ENCODE measurements around the gene CRB1.

CRB1 gene

DNA sequence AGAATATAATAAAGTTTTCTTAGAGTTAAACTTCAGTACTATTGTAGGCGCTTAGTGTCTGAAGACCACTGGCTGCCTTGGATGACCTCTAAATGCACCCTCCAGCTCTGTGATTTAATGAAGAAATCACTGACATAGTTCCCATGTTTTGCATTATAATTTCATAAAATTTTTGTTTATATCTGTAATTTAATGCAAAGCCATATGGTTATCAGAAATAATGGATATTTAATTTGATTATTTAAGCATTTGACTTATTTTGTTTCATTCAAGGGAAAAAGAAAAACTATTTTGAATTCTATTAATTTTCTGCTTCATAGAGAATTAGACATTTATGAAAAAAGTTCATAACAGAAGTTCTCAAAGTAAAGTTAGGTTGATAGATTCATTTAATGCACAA, 18.6 kb downstream of the CRB1 start:
- Histone ChIP-seq H3K4me1 (ENCODE audit: control insufficient read depth, insufficient read depth, low read length) (no peaks in the 10 kb centered on the region), H3K4me3 (ENCODE audit: insufficient read depth, low read depth, low read length) (no peak overlapping the region), H3K36me3 (ENCODE audit: control insufficient read depth, insufficient read depth, low read length) (no peaks in the 10 kb centered on the region), H3K9me3 (ENCODE audit: control insufficient read depth, low read length) (no peaks in the 10 kb centered on the region), H3K27ac (ENCODE audit: insufficient read depth, low read depth, low read length, poor library complexity, severe bottlenecking) (no peak overlapping the region), H3K27me3 (ENCODE audit: control insufficient read depth, insufficient read depth, low read length, poor library complexity, severe bottlenecking) (no peaks in the 10 kb centered on the region)
- WGBS, 2 experiments, result 78 to 100% methylated on average over 1 of the region's 1 CpG

DNA sequence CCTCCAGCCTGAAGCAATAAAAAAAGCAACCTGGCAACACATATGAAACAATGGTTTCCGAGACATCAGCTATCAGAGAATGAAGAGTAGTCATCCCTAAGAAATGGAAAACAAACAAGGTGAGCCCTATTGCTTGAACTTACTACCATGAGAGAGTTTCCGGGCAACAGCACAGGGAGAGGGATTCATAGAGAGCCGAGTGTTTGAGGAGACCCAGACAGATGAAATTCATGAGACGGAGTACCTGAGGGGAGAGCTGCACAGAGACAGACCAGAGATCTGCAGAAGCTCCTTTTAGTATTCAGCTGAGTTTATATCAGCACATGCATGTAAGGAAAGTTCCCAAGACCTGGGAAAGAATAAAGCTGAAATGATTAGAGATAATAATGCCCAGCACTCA, 19.8 kb downstream of the CRB1 start:
- H3K4me3 ChIP-seq (ENCODE audit: insufficient read depth, low read depth, low read length), result no peak overlapping the region
- no peaks in the 10 kb centered on the region for H3K36me3 ChIP-seq (ENCODE audit: control insufficient read depth, insufficient read depth, low read length)
- 90 to 95% methylated on average over 4 of the region's 4 CpGs for WGBS, 2 experiments
- H3K4me1 ChIP-seq (ENCODE audit: control insufficient read depth, insufficient read depth, low read length), result no peaks in the 10 kb centered on the region
- no peak overlapping the region for H3K27ac ChIP-seq (ENCODE audit: insufficient read depth, low read depth, low read length, poor library complexity, severe bottlenecking)
- no peaks in the 10 kb centered on the region for H3K27me3 ChIP-seq (ENCODE audit: control insufficient read depth, insufficient read depth, low read length, poor library complexity, severe bottlenecking)
- no peaks in the 10 kb centered on the region for H3K9me3 ChIP-seq (ENCODE audit: control insufficient read depth, low read length)

DNA sequence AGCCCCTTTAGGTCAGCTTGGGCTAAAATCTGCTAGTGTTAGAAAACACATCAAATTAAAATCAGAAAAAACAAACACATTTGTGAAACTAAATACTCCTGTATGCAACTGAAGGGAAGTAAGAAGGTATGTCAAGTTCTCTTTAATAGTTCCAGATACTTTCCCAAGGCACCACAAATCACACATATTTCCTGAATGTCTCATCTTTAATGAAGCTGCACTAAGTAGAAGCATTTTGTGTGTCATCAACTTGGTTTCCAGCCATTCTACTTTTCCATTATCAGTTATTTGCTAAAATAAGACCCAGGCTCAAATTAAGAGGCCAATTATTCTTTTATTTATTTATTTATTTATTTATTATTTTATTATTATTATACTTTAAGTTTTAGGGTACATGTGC, 34.7 kb downstream of the CRB1 start:
- no peak overlapping the region for H3K27ac ChIP-seq (ENCODE audit: insufficient read depth, low read depth, low read length, poor library complexity, severe bottlenecking)
- H3K9me3 ChIP-seq (ENCODE audit: control insufficient read depth, low read length), result no peaks in the 10 kb centered on the region
- H3K4me1 ChIP-seq (ENCODE audit: control insufficient read depth, insufficient read depth, low read length), result no peaks in the 10 kb centered on the region
- H3K27me3 ChIP-seq (ENCODE audit: control insufficient read depth, insufficient read depth, low read length, poor library complexity, severe bottlenecking), result no peaks in the 10 kb centered on the region
- no peak overlapping the region for H3K4me3 ChIP-seq (ENCODE audit: insufficient read depth, low read depth, low read length)
- no peaks in the 10 kb centered on the region for H3K36me3 ChIP-seq (ENCODE audit: control insufficient read depth, insufficient read depth, low read length)

DNA sequence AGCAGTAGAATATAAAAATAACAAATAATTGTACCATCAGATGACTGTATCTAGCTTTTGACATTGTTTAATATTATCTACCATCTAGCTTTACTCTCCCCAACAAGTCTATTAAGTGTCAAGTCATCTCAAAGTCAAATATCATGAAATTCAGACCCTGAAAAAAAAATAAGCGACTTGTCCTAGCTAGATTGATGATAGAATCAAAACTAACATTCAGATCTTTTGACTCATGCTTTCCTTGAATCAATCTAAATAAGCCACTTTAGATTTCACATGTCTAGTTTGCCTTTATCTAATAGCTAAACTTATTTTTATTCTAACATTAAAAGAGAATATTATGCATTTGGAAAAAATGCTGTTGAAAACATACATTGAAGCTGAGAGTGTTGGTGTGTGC, 35.4 kb downstream of the CRB1 start:
- Histone ChIP-seq H3K36me3 (ENCODE audit: control insufficient read depth, insufficient read depth, low read length) (no peaks in the 10 kb centered on the region), H3K9me3 (ENCODE audit: control insufficient read depth, low read length) (no peaks in the 10 kb centered on the region), H3K27ac (ENCODE audit: insufficient read depth, low read depth, low read length, poor library complexity, severe bottlenecking) (no peak overlapping the region), H3K27me3 (ENCODE audit: control insufficient read depth, insufficient read depth, low read length, poor library complexity, severe bottlenecking) (no peaks in the 10 kb centered on the region), H3K4me1 (ENCODE audit: control insufficient read depth, insufficient read depth, low read length) (no peaks in the 10 kb centered on the region), H3K4me3 (ENCODE audit: insufficient read depth, low read depth, low read length) (no peak overlapping the region)
- 92 to 94% methylated on average over 1 of the region's 1 CpG for WGBS, 2 experiments

DNA sequence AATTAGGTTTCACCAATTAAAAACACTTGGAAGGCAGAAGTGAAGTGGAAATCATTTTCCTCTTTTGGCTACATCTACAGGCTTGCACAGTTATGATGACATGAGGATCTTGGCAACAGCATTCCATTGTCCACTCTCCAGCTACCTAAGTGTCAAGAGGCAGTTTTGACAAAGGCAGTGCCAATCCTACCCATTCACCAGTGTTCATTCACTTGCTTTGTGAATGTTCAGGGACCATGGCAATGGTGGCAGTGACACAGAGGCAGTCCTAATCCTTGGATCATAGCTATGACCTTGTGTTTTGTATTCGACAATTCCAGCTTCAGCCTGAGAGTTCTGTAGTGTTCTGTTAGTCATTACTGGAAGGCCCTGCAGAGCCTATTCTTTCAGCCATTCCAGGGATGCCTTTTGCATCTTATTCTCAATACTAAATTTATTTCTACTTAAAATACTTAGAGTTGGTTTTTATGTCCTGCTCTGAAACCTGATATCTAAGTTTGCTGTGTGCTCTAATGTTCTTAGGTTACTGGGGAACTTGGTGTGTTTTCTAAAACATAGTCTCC, 36.7 kb downstream of the CRB1 start:
- Histone ChIP-seq H3K4me3 (ENCODE audit: insufficient read depth, low read depth, low read length) (no peak overlapping the region), H3K27me3 (ENCODE audit: control insufficient read depth, insufficient read depth, low read length, poor library complexity, severe bottlenecking) (no peaks in the 10 kb centered on the region), H3K36me3 (ENCODE audit: control insufficient read depth, insufficient read depth, low read length) (no peaks in the 10 kb centered on the region), H3K27ac (ENCODE audit: insufficient read depth, low read depth, low read length, poor library complexity, severe bottlenecking) (no peak overlapping the region), H3K9me3 (ENCODE audit: control insufficient read depth, low read length) (no peaks in the 10 kb centered on the region), H3K4me1 (ENCODE audit: control insufficient read depth, insufficient read depth, low read length) (no peaks in the 10 kb centered on the region)
- WGBS, 2 experiments, result 92% methylated on average over 1 of the region's 1 CpG

DNA sequence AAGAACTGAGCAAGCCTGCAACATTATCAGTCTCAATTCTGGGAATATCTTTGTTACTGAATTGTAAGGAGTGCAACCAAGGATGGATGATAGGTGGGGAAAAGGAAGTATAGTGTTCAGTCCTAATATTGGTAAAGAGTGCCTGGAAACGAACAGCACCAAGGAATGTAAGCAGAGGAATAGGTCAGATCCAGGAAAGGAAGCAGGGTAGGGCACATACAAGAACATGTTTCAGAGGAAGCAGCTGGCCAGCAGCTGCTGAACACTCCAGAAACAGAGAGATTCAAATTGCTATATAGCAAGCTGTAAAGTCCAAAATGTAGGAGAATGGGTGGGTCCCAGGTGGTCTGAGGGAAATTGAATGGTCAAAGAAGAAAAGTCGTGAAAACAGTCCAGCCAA, 37.9 kb downstream of the CRB1 start:
- WGBS, 2 experiments, result 88 to 93% methylated on average over 2 of the region's 2 CpGs

DNA sequence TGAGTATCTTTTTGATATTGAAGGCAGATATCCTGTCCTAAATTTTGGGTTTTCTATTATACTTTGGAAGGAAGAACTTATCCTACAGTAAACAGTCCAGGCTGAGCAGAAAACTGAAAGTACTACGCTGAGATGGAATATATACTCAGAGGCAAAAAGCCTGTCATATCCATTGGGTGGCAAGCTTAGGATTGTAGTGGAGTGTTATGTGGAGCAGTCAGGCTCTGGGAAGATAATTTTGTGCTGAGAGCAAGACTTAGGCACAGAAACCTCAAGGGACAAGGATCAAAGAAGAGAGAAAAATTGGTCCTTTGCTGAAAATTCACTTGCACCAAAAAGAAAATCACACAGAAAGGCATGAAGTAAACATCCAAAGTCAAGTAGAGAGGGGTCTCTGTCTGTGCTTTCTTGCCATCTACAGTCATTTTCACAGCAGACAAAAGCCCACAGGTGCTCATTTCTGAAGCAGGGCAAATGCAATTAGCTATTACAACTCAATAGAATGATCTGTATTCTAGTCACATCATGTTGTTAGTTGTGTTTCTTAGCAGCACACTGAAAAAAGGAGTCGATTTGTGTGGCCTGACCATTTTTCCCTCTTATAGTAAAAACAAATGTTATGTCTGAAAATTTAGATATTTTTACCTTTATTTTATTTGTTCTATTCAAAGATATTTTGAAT, 38.5 kb downstream of the CRB1 start:
- Histone ChIP-seq H3K4me3 (ENCODE audit: insufficient read depth, low read depth, low read length) (no peak overlapping the region), H3K36me3 (ENCODE audit: control insufficient read depth, insufficient read depth, low read length) (no peaks in the 10 kb centered on the region), H3K9me3 (ENCODE audit: control insufficient read depth, low read length) (no peaks in the 10 kb centered on the region), H3K27me3 (ENCODE audit: control insufficient read depth, insufficient read depth, low read length, poor library complexity, severe bottlenecking) (no peaks in the 10 kb centered on the region), H3K4me1 (ENCODE audit: control insufficient read depth, insufficient read depth, low read length) (no peaks in the 10 kb centered on the region), H3K27ac (ENCODE audit: insufficient read depth, low read depth, low read length, poor library complexity, severe bottlenecking) (no peak overlapping the region)
- WGBS, 2 experiments, result 90 to 93% methylated on average over 1 of the region's 2 CpGs

More for the DNA sequence above, 37.9 kb downstream of the CRB1 start:
- Histone ChIP-seq H3K4me1 (ENCODE audit: control insufficient read depth, insufficient read depth, low read length) (no peaks in the 10 kb centered on the region), H3K4me3 (ENCODE audit: insufficient read depth, low read depth, low read length) (no peak overlapping the region), H3K36me3 (ENCODE audit: control insufficient read depth, insufficient read depth, low read length) (no peaks in the 10 kb centered on the region), H3K27ac (ENCODE audit: insufficient read depth, low read depth, low read length, poor library complexity, severe bottlenecking) (no peak overlapping the region), H3K27me3 (ENCODE audit: control insufficient read depth, insufficient read depth, low read length, poor library complexity, severe bottlenecking) (no peaks in the 10 kb centered on the region), H3K9me3 (ENCODE audit: control insufficient read depth, low read length) (no peaks in the 10 kb centered on the region)

DNA sequence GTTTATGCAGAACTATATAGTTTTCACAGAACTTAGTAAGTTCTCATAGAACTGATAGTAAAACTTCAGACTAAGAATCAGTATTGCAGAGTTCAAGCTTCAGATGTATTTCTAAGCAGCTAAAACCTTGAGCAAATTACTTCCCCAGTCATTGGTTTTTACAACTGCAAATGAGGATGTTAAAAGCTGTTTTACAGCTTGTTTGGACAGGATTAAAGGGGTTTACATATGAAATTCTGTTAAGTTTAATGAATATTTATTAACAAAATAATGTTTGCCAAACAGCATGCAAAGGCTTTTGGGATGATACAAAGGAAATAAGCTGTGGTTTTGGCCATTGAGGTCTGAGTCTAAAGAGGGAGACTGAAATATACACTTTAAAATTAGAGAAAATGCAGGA, 39.1 kb downstream of the CRB1 start:
- H3K27ac ChIP-seq (ENCODE audit: insufficient read depth, low read depth, low read length, poor library complexity, severe bottlenecking), result no peak overlapping the region
- H3K4me3 ChIP-seq (ENCODE audit: insufficient read depth, low read depth, low read length), result no peak overlapping the region
- no peaks in the 10 kb centered on the region for H3K4me1 ChIP-seq (ENCODE audit: control insufficient read depth, insufficient read depth, low read length)
- no peaks in the 10 kb centered on the region for H3K36me3 ChIP-seq (ENCODE audit: control insufficient read depth, insufficient read depth, low read length)
- H3K27me3 ChIP-seq (ENCODE audit: control insufficient read depth, insufficient read depth, low read length, poor library complexity, severe bottlenecking), result no peaks in the 10 kb centered on the region
- H3K9me3 ChIP-seq (ENCODE audit: control insufficient read depth, low read length), result no peaks in the 10 kb centered on the region

DNA sequence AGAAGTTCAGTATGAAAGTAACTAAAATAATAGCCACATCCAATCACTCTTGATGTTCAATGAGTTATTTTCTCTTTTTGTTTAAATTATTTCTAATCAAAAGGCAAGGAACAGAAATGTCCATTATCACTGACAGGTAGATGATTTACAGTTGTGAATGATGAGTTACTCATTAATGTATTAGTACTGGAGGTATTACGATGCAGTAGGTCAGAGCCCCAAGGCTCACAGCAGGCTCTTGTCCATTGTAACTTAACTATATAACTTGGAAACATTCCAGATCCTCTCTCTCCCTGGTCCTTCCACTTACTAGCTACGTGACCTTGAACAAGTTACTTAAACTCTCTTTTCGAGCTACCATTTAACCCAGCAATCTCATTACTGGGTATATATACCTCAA, 39.5 kb downstream of the CRB1 start:
- Histone ChIP-seq H3K4me3 (ENCODE audit: insufficient read depth, low read depth, low read length) (no peak overlapping the region), H3K4me1 (ENCODE audit: control insufficient read depth, insufficient read depth, low read length) (no peaks in the 10 kb centered on the region), H3K9me3 (ENCODE audit: control insufficient read depth, low read length) (no peaks in the 10 kb centered on the region), H3K27ac (ENCODE audit: insufficient read depth, low read depth, low read length, poor library complexity, severe bottlenecking) (no peak overlapping the region), H3K36me3 (ENCODE audit: control insufficient read depth, insufficient read depth, low read length) (no peaks in the 10 kb centered on the region), H3K27me3 (ENCODE audit: control insufficient read depth, insufficient read depth, low read length, poor library complexity, severe bottlenecking) (no peaks in the 10 kb centered on the region)
- WGBS, 2 experiments, result 83 to 95% methylated on average over 3 of the region's 3 CpGs

DNA sequence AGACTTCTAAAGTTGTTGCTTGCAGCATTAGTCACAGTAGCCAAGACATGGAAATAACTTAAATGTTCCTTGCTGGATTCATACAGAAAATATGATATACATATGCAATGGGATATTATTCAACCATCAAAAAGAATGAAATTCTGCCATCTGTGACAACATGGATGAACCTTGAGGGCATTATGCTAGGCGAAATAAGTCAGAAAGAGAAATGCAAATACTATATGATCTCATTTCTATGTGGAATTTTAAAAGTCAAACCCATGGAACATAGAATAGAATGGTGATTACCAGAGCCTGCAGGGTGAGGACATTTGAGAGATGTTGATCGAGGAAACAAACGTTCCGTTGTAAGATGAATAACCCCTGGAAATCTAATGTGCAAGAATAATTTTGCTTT, 43.0 kb downstream of the CRB1 start:
- no peaks in the 10 kb centered on the region for H3K9me3 ChIP-seq (ENCODE audit: control insufficient read depth, low read length)
- WGBS, 2 experiments, result 83 to 91% methylated on average over 4 of the region's 4 CpGs
- H3K27me3 ChIP-seq (ENCODE audit: control insufficient read depth, insufficient read depth, low read length, poor library complexity, severe bottlenecking), result no peaks in the 10 kb centered on the region
- H3K4me3 ChIP-seq (ENCODE audit: insufficient read depth, low read depth, low read length), result no peak overlapping the region
- no peaks in the 10 kb centered on the region for H3K4me1 ChIP-seq (ENCODE audit: control insufficient read depth, insufficient read depth, low read length)
- H3K27ac ChIP-seq (ENCODE audit: insufficient read depth, low read depth, low read length, poor library complexity, severe bottlenecking), result no peak overlapping the region
- H3K36me3 ChIP-seq (ENCODE audit: control insufficient read depth, insufficient read depth, low read length), result no peaks in the 10 kb centered on the region

DNA sequence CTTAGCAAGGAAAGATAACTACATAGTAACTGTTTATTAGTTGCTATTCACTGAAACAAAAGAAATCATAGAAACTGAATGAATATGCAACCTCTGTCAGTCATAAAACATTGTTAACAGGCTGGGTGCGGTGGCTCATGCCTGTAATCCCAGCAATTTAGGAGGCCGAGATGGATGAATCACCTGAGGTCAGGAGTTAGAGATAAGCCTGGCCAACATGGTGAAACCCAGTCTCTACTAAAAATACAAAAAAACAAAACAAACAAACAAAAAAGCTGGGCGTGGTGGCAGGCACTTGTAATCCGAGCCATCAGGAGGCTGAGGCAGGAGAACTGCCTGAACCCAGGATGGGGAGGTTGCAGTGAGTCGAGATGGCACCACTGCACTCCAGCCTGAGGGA, 44.1 kb downstream of the CRB1 start:
- Histone ChIP-seq H3K27me3 (ENCODE audit: control insufficient read depth, insufficient read depth, low read length, poor library complexity, severe bottlenecking) (no peaks in the 10 kb centered on the region), H3K36me3 (ENCODE audit: control insufficient read depth, insufficient read depth, low read length) (no peaks in the 10 kb centered on the region), H3K27ac (ENCODE audit: insufficient read depth, low read depth, low read length, poor library complexity, severe bottlenecking) (no peak overlapping the region), H3K4me1 (ENCODE audit: control insufficient read depth, insufficient read depth, low read length) (no peaks in the 10 kb centered on the region), H3K9me3 (ENCODE audit: control insufficient read depth, low read length) (no peaks in the 10 kb centered on the region), H3K4me3 (ENCODE audit: insufficient read depth, low read depth, low read length) (no peak overlapping the region)
- WGBS, 2 experiments, result 81 to 85% methylated on average over 5 of the region's 5 CpGs
